D721Med (cell line): Measurements from ENCODE around the gene WWC1.

Experiments used
- DNase-seq: peaks from one replicate; pipeline ENCODE4 v3.0.0; 2011; ENCODE audit warnings: low spot score; ENCODE audit not compliant: insufficient read length
- FAIRE-seq: peaks from 2 replicates; lab custom pipeline; 2011; peaks lifted over from hg19 to GRCh38; lab: Jason Lieb, UNC
- CTCF ChIP-seq: IDR thresholded peaks from 2 replicates; pipeline ENCODE4 v1.5.1; 2012; ENCODE audit warnings: mild to moderate bottlenecking, control low read depth; ENCODE audit not compliant: insufficient read depth; ENCODE audit errors: missing control alignments

WWC1 gene

GRCh38 chr5:168375214-168375613 is 83.8 kb downstream of the WWC1 start:
- TF ChIP-seq CTCF, result no peak
- FAIRE-seq, result no peak

GRCh38 chr5:168377525-168377924 is 86.1 kb downstream of the WWC1 start:
- no peak for TF ChIP-seq CTCF
- no peak for DNase-seq
- no peak for FAIRE-seq

More at GRCh38 chr5:168375214-168375613, 83.8 kb downstream of the WWC1 start:
- DNase-seq, result no peak

GRCh38 chr5:168378741-168379140 is 87.3 kb downstream of the WWC1 start:
- no peak for DNase-seq
- TF ChIP-seq CTCF, result no peak
- FAIRE-seq, result no peak

DNA sequence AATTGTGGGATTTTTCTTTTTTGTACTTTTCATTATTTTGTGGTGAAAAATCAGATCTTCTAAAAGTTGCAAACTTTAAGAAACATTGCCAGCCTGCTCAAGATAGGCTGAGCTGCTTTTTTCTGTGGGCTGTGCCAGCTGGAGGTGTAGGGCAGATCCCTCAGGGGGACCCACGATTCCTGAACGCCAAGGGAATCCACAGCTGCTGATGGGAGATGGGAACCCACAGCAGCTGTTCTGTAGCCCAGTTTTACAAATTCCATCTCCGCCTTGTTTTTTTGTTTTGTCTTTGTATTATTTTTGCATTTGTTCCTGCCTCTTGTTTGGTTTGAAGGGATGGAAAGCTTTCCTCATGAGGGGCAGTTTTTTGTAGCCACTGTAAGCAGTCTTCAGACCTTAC is 91.0 kb downstream of the WWC1 start:
- no peak for TF ChIP-seq CTCF
- DNase-seq (no peak), FAIRE-seq (no peak)

GRCh38 chr5:168390491-168390890 is 99.0 kb downstream of the WWC1 start:
- DNase-seq, result no peak
- no peak for TF ChIP-seq CTCF
- FAIRE-seq, result no peak

DNA sequence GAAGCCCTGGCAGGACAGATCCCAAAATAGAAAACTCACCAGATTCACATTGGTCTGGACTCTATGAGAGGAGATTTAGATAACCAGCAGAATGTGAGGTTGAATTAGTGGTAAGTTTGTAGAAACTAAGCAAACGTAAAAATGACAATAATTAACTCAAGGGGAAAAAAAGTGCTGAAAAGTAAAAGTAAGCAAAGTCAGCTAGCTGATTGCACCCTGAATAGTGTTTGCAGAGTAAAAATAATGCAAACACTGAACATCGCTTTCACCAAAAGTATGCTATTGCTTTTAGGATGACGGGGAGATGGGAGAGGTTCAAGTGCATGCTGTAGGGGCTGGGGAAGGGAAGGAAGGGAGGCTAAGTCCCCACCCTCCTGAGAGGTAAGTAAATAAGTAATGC is 102.3 kb downstream of the WWC1 start:
- DNase-seq (no peak), FAIRE-seq (no peak)
- TF ChIP-seq CTCF, result no peak

DNA sequence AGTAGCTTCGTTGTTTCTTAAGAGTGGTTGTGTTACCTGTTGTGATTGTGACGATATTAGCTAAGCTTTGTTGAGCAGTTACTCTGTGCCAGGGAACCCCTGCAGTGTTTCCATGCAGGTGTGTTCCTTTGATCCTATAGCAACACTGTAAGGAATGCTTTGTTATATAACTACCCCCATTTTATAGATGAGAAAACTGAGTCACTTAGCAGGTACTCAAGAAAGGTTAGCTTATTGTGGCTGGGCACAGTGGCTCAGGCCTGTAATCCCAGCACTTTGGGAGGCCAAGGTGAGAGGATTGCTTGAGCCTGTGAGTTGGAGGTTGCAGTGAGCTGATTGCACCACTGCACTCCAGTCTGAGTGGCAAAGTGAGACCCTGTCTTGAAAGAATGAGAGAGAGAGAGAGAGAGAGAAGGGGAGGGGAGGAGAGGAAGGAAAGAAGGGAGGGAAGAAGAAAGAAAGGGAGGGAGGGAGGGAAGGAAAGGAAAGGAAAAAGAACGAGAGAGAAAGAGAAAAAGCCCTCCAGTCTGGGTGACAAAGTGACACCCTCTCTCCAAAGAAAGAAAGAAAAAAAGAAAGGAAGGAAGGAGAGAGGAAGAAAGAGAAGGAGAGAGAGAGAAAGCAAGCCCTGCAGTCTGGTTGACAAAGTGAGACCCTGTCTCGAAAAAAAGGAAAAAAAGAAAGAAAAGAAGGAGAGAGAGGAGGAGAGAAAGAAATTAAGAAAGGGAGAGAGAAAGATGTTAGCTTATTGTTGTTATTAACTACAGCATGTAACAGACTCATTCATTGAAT is 109.2 kb downstream of the WWC1 start:
- FAIRE-seq (no peak), DNase-seq (no peak)
- no peak for TF ChIP-seq CTCF
